ENCODE results near the gene GPRIN1. TPM values are rescaled to one million over a fixed set of nuclear protein-coding genes. Genes with fewer than 3 reads are reported as not detected.

The GPRIN1 gene
- total RNA-seq, 1 donor from 2014 or later = 17.3 TPM

DNA sequence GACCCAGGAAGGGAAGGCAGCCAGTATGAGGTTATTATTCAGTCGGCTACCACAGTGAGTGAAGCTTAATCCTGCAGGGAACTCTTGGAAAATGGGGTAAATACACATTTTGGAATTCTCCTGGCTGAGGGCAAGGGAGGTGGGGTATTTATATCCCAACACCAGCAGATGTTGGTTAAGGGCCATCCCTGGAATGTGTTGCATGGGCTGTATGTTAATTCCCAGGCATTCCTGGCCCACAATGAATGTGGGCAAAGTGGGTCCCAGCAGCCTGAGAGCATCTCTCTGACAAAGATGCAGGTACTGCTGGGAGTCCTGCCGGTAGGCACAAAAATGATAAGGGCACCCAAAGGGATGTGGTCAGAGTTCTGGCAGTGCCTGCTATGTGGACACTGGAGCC, 2.9 kb upstream of the GPRIN1 start:
- Histone ChIP-seq H3K27me3 (ENCODE audit: control insufficient read depth, insufficient read depth, low read length) (no peaks in the 10 kb centered on the region), H3K36me3 (ENCODE audit: control insufficient read depth, insufficient read depth, low read length) (no peaks in the 10 kb centered on the region), H3K4me3 (ENCODE audit: low read depth, low read length) (no peak overlapping the region)
- TF ChIP-seq, protein P1, sequence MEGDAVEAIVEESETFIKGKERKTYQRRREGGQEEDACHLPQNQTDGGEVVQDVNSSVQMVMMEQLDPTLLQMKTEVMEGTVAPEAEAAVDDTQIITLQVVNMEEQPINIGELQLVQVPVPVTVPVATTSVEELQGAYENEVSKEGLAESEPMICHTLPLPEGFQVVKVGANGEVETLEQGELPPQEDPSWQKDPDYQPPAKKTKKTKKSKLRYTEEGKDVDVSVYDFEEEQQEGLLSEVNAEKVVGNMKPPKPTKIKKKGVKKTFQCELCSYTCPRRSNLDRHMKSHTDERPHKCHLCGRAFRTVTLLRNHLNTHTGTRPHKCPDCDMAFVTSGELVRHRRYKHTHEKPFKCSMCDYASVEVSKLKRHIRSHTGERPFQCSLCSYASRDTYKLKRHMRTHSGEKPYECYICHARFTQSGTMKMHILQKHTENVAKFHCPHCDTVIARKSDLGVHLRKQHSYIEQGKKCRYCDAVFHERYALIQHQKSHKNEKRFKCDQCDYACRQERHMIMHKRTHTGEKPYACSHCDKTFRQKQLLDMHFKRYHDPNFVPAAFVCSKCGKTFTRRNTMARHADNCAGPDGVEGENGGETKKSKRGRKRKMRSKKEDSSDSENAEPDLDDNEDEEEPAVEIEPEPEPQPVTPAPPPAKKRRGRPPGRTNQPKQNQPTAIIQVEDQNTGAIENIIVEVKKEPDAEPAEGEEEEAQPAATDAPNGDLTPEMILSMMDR (IDR thresholded peaks at IDR 0.05; ENCODE audit: insufficient read depth, low read length, poor library complexity, severe bottlenecking) = no peak
- no peak for DNase-seq (ENCODE audit: low read depth)

DNA sequence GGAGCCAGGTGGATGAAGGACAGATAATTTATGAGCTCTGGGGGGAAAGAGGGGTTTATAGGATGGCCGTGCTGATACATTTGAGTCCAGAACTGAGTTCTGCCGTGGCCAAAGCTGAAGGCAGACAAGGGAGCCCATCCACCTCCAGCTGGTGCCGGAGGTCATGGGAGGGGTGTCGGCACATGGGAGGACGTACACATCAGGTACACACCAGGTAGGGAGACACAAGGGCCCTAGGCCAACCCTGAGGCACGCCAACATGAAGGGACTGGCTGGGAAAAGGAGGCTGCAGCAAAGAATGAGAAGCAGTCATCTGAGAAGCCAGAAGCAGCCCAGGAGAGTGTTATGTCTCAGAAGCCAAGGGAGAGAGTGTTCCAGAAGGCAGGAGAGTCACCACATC, 2.1 kb upstream of the GPRIN1 start:
- Histone ChIP-seq H3K36me3 (ENCODE audit: control insufficient read depth, insufficient read depth, low read length) (no peaks in the 10 kb centered on the region), H3K27me3 (ENCODE audit: control insufficient read depth, insufficient read depth, low read length) (no peaks in the 10 kb centered on the region), H3K4me3 (ENCODE audit: low read depth, low read length) (no peak overlapping the region)
- TF ChIP-seq, protein P1 (IDR thresholded peaks at IDR 0.05; ENCODE audit: insufficient read depth, low read length, poor library complexity, severe bottlenecking) = no peak
- no peak for DNase-seq (ENCODE audit: low read depth)

DNA sequence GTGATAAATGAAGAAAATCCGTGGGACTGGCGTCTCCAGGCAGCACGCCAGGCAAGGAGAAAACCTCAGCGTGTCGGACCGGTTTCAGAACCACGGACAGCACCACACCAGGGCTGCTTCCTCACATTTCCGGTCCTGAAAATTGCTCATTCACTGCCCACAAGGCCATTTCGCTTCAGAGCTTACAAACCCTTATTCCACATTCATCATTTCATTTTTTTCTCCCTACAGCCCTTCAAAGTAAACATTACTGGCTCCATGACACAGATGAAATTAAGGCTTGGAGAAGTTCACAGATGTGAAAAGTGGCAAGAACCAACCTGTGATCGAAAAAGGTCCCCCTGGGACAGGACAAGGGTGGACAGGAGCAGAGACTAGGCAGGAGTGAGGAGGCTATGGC, 1.5 kb upstream of the GPRIN1 start:
- TF ChIP-seq, protein P1 (IDR thresholded peaks at IDR 0.05; ENCODE audit: insufficient read depth, low read length, poor library complexity, severe bottlenecking) = no peak
- DNase-seq (ENCODE audit: low read depth) = peak; percentile 50
- no peak overlapping the region for H3K4me3 ChIP-seq (ENCODE audit: low read depth, low read length)
- no peaks in the 10 kb centered on the region for H3K36me3 ChIP-seq (ENCODE audit: control insufficient read depth, insufficient read depth, low read length)
- H3K27me3 ChIP-seq (ENCODE audit: control insufficient read depth, insufficient read depth, low read length) = no peaks in the 10 kb centered on the region

DNA sequence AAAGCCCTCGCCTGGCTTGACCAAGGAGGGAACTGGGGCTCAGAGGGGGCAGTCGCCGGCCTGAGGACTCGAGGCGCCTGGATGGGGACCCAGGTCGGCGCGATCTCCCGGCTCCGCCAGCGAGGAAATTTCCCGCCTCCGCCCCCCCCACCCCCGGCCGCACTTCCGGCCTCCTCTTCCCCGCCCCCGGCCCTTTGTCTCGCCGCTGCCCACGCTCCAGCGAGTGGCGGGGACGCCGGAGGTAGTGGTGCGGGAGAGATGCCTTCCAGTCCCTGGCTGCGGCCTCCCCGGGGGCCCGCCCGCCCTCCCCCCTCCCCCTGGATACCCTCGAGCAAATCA, 448 bp upstream of the GPRIN1 start:
- H3K4me3 ChIP-seq (ENCODE audit: low read depth, low read length) = peak overlapping the region; percentile 58
- TF ChIP-seq, protein P1 (IDR thresholded peaks at IDR 0.05; ENCODE audit: insufficient read depth, low read length, poor library complexity, severe bottlenecking) = no peak
- no peaks in the 10 kb centered on the region for H3K36me3 ChIP-seq (ENCODE audit: control insufficient read depth, insufficient read depth, low read length)
- no peak for DNase-seq (ENCODE audit: low read depth)
- no peaks in the 10 kb centered on the region for H3K27me3 ChIP-seq (ENCODE audit: control insufficient read depth, insufficient read depth, low read length)

GRCh38 chr5:176608937-176609723, 826 bp downstream of the GPRIN1 start:
- H3K4me3 ChIP-seq (ENCODE audit: low read depth, low read length) = peak overlapping the region; percentile 58
- TF ChIP-seq, protein P1 (IDR thresholded peaks at IDR 0.05; ENCODE audit: insufficient read depth, low read length, poor library complexity, severe bottlenecking) = no peak
- H3K27me3 ChIP-seq (ENCODE audit: control insufficient read depth, insufficient read depth, low read length) = no peaks in the 10 kb centered on the region
- H3K36me3 ChIP-seq (ENCODE audit: control insufficient read depth, insufficient read depth, low read length) = no peaks in the 10 kb centered on the region
- DNase-seq (ENCODE audit: low read depth) = no peak

All from kidney epithelial cell (primary cell).